Measurements from ENCODE around the gene CUX1.

Gene CUX1

DNA sequence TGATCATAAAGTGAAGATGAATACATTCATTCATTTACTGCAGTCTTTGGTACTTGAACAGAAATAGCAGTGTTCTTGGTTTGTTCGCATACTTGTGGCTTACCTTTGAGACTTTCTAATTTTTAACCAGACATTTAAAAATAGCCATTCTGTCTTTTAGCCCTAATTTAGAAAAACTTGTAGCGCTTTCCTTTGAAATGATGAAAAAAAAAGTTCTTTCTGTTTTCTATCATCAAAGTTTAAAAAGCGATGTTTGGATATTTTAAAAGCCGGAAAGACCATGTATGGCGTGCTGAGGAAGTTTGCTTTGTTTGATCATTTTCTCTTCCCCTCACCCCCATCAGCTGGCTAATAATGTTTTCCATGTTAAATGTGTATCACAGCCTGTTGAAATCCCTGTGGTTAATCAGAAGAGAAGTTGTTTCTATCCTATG lies 116.3 kb downstream of the CUX1 start:
- no peak for DNase-seq (ENCODE audit: low read depth in 3 of 3, low spot score in 1 of 3)

- no peak for DNase-seq (ENCODE audit: low read depth in 3 of 3, low spot score in 1 of 3)
Observed at GRCh38 chr7:101934618-101935017, 117.2 kb downstream of the CUX1 start.

- DNase-seq (ENCODE audit: low read depth in 3 of 3, low spot score in 1 of 3), result no peak
Observed at GRCh38 chr7:101935521-101936141, 118.2 kb downstream of the CUX1 start.

GRCh38 chr7:101936223-101936610 lies 118.8 kb downstream of the CUX1 start:
- DNase-seq (ENCODE audit: low read depth in 3 of 3, low spot score in 1 of 3), result no peak

DNA sequence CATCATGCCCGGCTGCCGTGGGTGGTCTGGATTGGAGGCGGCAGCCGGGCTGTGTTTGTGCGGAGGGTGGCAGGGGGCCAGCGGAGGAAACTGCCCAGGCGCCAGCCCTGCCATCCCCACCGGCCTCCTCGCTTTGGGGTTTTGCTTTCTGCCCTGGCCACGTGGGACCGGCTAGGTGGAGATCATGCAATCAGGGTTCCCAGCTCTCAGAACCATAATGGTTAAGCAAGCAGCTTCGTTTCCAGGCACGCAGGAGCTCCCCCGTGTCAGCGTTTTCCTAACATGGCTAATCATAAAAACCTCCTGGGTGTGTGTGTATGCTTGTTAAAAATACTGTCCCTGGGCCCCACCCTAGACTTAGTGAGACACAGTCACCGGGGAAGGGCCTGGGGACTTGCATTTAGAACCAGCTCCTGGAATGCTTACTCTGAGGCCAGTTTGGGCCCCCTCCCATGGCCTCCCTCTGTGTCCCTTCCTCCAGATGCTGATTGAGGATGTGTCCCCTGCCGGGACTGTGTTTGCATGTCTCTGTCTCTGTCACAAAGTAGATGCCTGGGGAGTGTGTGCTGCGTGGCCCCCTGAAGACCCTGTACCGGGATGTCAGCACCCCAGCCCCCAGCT lies 119.3 kb downstream of the CUX1 start:
- DNase-seq (ENCODE audit: low read depth in 3 of 3, low spot score in 1 of 3), result no peak

GRCh38 chr7:101937717-101938514 lies 120.5 kb downstream of the CUX1 start:
- no peak for DNase-seq (ENCODE audit: low read depth in 3 of 3, low spot score in 1 of 3)

GRCh38 chr7:101939136-101939695 lies 121.8 kb downstream of the CUX1 start:
- DNase-seq (ENCODE audit: low read depth in 3 of 3, low spot score in 1 of 3), result no peak

DNA sequence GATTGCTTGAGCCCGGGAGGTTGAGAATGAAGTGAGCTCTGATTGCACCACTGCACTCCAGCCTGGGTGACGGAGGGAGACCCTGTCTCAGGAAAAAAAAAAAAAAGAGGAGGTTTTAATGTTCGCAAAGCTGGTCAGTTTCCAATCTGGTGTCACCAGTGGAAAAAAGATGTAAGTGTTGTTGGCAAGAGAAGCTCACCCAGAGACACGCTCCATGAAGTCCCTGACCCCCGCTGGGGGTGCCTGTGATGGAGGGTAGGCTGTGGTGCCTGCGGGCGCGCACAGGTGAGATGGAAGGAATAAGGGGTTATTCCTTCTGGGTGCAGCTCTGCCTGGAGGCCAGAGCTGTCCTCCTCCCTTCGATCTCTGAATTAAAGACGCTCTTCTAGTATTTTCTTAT lies 122.7 kb downstream of the CUX1 start:
- DNase-seq (ENCODE audit: low read depth in 3 of 3, low spot score in 1 of 3), result no peak

- DNase-seq (ENCODE audit: low read depth in 3 of 3, low spot score in 1 of 3), result no peak
Observed at GRCh38 chr7:101940830-101941229, 123.4 kb downstream of the CUX1 start.

GRCh38 chr7:101941481-101942383 lies 124.3 kb downstream of the CUX1 start:
- no peak for DNase-seq (ENCODE audit: low read depth in 3 of 3, low spot score in 1 of 3)

DNA sequence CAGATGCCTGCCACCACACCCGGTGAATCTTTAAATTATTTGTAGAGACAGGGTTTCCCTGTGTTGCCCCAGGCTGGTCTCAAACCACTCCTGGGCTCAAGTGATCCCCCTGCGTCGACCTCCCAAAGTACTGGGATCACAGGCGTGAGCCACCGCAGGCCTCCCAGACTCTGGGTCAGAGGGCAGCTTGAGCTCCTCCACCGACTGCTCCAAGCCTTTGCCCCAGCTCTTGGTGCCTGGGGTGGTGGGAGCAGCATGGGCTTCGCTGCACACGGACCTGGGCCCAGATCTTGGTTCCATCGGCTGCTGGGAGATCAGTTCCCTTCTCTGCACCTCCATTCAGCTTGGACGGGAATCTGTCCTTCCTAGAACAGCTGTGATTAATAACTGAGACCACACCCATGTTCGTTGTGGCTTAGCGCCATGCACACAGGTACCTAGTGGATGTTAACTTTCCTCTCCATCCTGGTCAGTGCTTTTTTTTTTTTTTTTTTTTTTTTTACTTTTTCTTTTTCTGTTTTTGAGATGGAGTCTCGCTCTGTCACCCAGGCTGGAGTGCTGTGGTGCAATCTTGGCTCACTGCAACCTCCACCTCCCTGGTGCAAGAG lies 125.3 kb downstream of the CUX1 start:
- DNase-seq (ENCODE audit: low read depth in 3 of 3, low spot score in 1 of 3), result no peak

DNA sequence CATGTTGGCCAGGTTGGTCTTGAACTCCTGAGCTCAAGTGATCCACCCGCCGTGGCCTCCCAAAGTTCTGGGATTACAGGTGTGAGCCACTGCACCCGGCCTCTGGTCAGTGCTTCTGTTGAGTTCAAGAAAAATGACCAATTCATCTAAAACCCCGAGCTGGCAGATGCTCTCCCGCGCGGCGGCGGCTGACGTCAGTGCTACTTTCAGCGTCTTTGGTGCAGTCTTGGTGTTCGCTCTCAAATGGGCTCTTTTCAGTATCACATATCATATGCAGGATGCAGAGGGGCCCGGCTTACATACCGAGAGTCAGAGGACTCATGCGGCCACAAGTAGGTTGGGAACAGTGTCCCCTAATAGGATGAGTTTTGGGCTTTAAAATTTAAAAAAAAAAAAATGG lies 125.9 kb downstream of the CUX1 start:
- no peak for DNase-seq (ENCODE audit: low read depth in 3 of 3, low spot score in 1 of 3)

GRCh38 chr7:101943889-101944600 lies 126.6 kb downstream of the CUX1 start:
- no peak for DNase-seq (ENCODE audit: low read depth in 3 of 3, low spot score in 1 of 3)

DNA sequence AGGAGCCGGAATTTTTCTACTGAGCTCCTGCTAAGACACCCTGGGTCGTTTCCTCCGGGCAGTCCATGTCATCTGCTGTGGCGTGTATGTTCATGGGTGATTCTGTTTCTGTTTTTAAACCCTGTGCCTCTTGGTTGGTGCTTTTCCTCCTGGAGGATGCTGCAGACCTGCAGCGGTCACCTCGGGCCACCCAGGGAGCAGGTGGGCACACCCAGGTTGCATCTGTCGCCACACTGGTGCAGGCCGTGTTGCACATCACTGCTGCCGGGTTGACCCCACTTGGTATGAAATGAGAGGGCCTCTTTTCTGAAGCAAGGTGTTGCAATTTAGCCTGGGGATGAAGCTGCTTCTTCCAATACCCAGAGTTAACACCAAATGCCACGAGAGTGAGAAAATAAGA lies 127.2 kb downstream of the CUX1 start:
- DNase-seq (ENCODE audit: low read depth in 3 of 3, low spot score in 1 of 3), result no peak

GRCh38 chr7:101945034-101945758 lies 127.8 kb downstream of the CUX1 start:
- no peak for DNase-seq (ENCODE audit: low read depth in 3 of 3, low spot score in 1 of 3)

- no peak for DNase-seq (ENCODE audit: low read depth in 3 of 3, low spot score in 1 of 3)
Observed at GRCh38 chr7:101947899-101948298, 130.5 kb downstream of the CUX1 start.

DNA sequence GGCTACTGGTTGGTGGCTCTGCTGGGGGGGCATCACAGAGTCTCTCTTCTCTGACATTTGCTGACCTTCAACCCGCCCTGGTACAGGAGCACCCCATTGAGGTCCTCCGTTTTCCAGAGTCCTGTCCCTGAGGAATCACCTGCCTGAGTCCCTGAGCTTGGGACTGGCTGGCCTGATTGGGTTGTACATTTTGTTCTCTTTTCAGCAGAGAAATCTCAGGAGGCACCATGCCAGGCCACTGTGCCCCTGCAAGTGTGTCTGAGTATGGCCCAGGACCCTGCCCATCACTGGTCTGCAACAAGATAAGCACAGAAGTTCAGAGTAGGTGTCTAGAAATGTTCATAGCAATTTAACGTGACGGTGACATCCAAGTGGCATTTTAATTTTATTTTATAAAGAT lies 131.2 kb downstream of the CUX1 start:
- DNase-seq (ENCODE audit: low read depth in 3 of 3, low spot score in 1 of 3), result no peak

- no peak for DNase-seq (ENCODE audit: low read depth in 3 of 3, low spot score in 1 of 3)
Observed at GRCh38 chr7:101950450-101951119, 133.2 kb downstream of the CUX1 start.

- DNase-seq (ENCODE audit: low read depth in 3 of 3, low spot score in 1 of 3), result no peak
Observed at GRCh38 chr7:101951757-101952156, 134.3 kb downstream of the CUX1 start.
